GM23248 (cell line): ENCODE measurements around the gene DAB2IP.

Experiments
- EZH2 ChIP-seq: fragments of 200-600 bp; sonication (generic); IDR thresholded peaks from 2 replicates; pipeline ENCODE4 v1.6.1; 2018; ENCODE audit warnings: antibody characterized with exemption, mild to moderate bottlenecking; ENCODE audit not compliant: insufficient read depth, poor library complexity, severe bottlenecking
- EZH2phosphoT487 ChIP-seq: fragments of 200-600 bp; sonication (generic); IDR thresholded peaks from 2 replicates; pipeline ENCODE4 v1.6.1; 2018; ENCODE audit warnings: antibody characterized with exemption, moderate library complexity, mild to moderate bottlenecking, low read depth; ENCODE audit not compliant: insufficient read depth

DNA sequence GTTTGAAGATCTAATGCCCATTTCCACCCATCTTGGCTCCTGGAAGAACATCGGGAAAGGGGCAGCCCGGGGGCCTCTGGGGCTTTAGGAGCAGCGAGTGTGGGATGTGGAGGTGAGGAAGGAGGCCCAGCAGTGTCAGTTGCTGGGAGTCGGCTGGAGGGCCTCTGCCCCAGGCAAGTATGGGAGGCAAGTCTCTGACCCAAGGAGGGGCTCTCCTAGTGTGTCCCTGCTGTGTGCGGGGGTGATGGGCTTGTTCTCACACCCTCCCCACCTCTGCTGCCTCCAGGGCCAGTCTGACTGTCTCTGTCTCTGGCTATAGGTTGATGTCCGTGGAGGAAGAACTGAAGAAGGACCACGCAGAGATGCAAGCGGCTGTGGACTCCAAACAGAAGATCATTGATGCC is 129.7 kb downstream of the DAB2IP start:
- TF ChIP-seq EZH2 (no peak), EZH2phosphoT487 (no peak)
